ENCODE measurements around the gene PKD1L1. TPM values are rescaled to one million over a fixed set of nuclear protein-coding genes. Genes with fewer than 3 reads are reported as not detected.

Gene PKD1L1
- polyA plus RNA-seq, 1 donor (not counting 4 experiments of a cell fraction or from before 2014, with no cell fraction given), result 0.04 TPM

GRCh38 chr7:47830015-47830414 lies 118.3 kb downstream of the PKD1L1 start:
- DNase-seq (ENCODE audit: low read depth, low spot score) (no peak), FAIRE-seq (no peak)
- no peaks in the 10 kb centered on the region for H3K9me1 ChIP-seq (ENCODE audit: control insufficient read depth, extremely low read depth, insufficient read depth, low read length)
- H3K27ac ChIP-seq (ENCODE audit: control insufficient read depth, insufficient read depth, low read length), result no peak overlapping the region
- H4K20me1 ChIP-seq (ENCODE audit: control insufficient read depth, extremely low read depth, insufficient read depth, low read length), result peaks cover 3% of the 10 kb centered on the region
- H3K4me1 ChIP-seq (ENCODE audit: control insufficient read depth, extremely low read depth, insufficient read depth, low read length), result no peaks in the 10 kb centered on the region
- dilution Hi-C loops (cut with MboI; ENCODE audit: extremely low pct_ligation_motif_present, low sequenced_read_pairs), result no loop called here
- H3K9me3 ChIP-seq (ENCODE audit: control insufficient read depth, low read depth, low read length), result no peaks in the 10 kb centered on the region
- no peak overlapping the region for H3K4me3 ChIP-seq (ENCODE audit: control insufficient read depth in 2 of 3, extremely low read depth in 1 of 3, insufficient read depth in 2 of 3, low read depth in 1 of 3, low read length in 3 of 3)
- no peak overlapping the region for H3K4me2 ChIP-seq (ENCODE audit: control insufficient read depth, extremely low read depth, insufficient read depth, low read depth, low read length)
- H3K79me2 ChIP-seq (ENCODE audit: control insufficient read depth, insufficient read depth, low read length), result no peaks in the 10 kb centered on the region
- H3K36me3 ChIP-seq (ENCODE audit: control insufficient read depth in 2 of 2, extremely low read depth in 1 of 2, insufficient read depth in 2 of 2, low read length in 2 of 2), result no peaks in the 10 kb centered on the region
- no peak overlapping the region for H2AFZ ChIP-seq (ENCODE audit: control insufficient read depth, low read length)
- TF ChIP-seq EZH2 (IDR thresholded peaks at IDR 0.05; ENCODE audit: low read length) (no peak), CTCF (optimal IDR thresholded peaks at IDR 0.05 in 1 of 3, IDR thresholded peaks at IDR 0.05 in 1 of 3, conservative IDR thresholded peaks at IDR 0.05 in 1 of 3; ENCODE audit: extremely low read depth in 1 of 3, insufficient read depth in 2 of 3, low read length in 3 of 3) (no peak)
- H3K27me3 ChIP-seq (ENCODE audit: control insufficient read depth, extremely low read depth, insufficient read depth, low read length), result peaks cover 21% of the 10 kb centered on the region
- no peak overlapping the region for H3K9ac ChIP-seq (ENCODE audit: control insufficient read depth, extremely low read depth, insufficient read depth, low read length)

- Histone ChIP-seq H4K20me1 (ENCODE audit: control insufficient read depth, extremely low read depth, insufficient read depth, low read length) (peaks cover 3% of the 10 kb centered on the region), H3K4me3 (ENCODE audit: control insufficient read depth in 2 of 3, extremely low read depth in 1 of 3, insufficient read depth in 2 of 3, low read depth in 1 of 3, low read length in 3 of 3) (no peak overlapping the region), H3K27ac (ENCODE audit: control insufficient read depth, insufficient read depth, low read length) (no peak overlapping the region), H3K9me1 (ENCODE audit: control insufficient read depth, extremely low read depth, insufficient read depth, low read length) (no peaks in the 10 kb centered on the region), H3K79me2 (ENCODE audit: control insufficient read depth, insufficient read depth, low read length) (no peaks in the 10 kb centered on the region), H3K9ac (ENCODE audit: control insufficient read depth, extremely low read depth, insufficient read depth, low read length) (no peak overlapping the region), H2AFZ (ENCODE audit: control insufficient read depth, low read length) (no peak overlapping the region), H3K4me2 (ENCODE audit: control insufficient read depth, extremely low read depth, insufficient read depth, low read depth, low read length) (no peak overlapping the region), H3K9me3 (ENCODE audit: control insufficient read depth, low read depth, low read length) (no peaks in the 10 kb centered on the region), H3K4me1 (ENCODE audit: control insufficient read depth, extremely low read depth, insufficient read depth, low read length) (no peaks in the 10 kb centered on the region), H3K27me3 (ENCODE audit: control insufficient read depth, extremely low read depth, insufficient read depth, low read length) (peaks cover 18% of the 10 kb centered on the region), H3K36me3 (ENCODE audit: control insufficient read depth in 2 of 2, extremely low read depth in 1 of 2, insufficient read depth in 2 of 2, low read length in 2 of 2) (no peaks in the 10 kb centered on the region)
- FAIRE-seq, result no peak
- dilution Hi-C loops (cut with MboI; ENCODE audit: extremely low pct_ligation_motif_present, low sequenced_read_pairs), result no loop called here
- DNase-seq (ENCODE audit: low read depth, low spot score), result no peak
- no peak for TF ChIP-seq EZH2 (IDR thresholded peaks at IDR 0.05; ENCODE audit: low read length)
- no peak for TF ChIP-seq CTCF (optimal IDR thresholded peaks at IDR 0.05 in 1 of 3, IDR thresholded peaks at IDR 0.05 in 1 of 3, conservative IDR thresholded peaks at IDR 0.05 in 1 of 3; ENCODE audit: extremely low read depth in 1 of 3, insufficient read depth in 2 of 3, low read length in 3 of 3)
Observed at GRCh38 chr7:47827871-47828270, 120.4 kb downstream of the PKD1L1 start.
